CD4-positive, alpha-beta T cell treated with Interleukin-6 at 100 ng/mL for 8 hours (primary cell): ENCODE data around the gene ZMAT5.

Source experiments
- DNase-seq: peaks from one replicate; pipeline ENCODE4 v3.0.0-alpha.2; 2020; ENCODE audit warnings: mixed read lengths, low spot score

ZMAT5 gene

DNA sequence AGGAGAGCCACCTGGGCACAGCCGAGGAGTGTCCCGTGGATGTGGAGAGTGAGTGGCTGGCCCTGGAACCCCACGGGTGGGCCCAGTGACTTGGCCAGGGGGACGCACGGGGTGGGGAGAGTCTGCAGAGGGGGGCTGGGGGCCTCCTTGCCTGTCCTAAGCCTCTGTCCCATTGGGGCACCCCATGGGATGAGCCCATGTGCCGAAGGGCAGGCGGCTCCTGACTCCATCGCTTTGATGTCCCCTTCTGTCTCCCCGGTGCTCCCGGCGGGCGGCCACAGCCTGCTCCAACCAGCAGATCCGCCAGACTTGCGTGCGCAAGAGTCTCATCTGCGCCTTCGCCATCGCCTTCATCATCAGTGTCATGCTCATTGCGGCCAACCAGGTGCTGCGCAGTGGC lies 37.6 kb downstream of the ZMAT5 start:
- DNase-seq, result no peak

DNA sequence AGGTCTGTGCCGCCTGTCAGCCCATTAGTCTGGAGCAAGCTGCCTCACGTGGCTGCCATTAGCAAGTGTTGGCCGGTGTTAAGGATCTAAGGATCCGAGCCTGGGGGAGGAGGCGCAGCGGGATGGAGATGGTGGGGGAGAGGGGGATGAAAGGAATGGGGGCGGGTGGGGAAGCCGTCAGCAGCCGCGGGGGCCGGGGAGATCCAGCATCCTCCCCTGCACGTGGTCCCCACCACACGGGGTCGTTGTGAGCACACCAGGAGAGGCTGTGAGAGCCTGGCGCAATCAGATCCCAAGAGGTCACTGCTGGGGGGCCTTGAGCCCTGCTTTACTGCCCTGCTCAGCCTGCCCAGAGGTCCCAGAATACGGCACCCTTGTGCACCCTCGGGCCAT lies 39.7 kb downstream of the ZMAT5 start:
- no peak for DNase-seq

DNA sequence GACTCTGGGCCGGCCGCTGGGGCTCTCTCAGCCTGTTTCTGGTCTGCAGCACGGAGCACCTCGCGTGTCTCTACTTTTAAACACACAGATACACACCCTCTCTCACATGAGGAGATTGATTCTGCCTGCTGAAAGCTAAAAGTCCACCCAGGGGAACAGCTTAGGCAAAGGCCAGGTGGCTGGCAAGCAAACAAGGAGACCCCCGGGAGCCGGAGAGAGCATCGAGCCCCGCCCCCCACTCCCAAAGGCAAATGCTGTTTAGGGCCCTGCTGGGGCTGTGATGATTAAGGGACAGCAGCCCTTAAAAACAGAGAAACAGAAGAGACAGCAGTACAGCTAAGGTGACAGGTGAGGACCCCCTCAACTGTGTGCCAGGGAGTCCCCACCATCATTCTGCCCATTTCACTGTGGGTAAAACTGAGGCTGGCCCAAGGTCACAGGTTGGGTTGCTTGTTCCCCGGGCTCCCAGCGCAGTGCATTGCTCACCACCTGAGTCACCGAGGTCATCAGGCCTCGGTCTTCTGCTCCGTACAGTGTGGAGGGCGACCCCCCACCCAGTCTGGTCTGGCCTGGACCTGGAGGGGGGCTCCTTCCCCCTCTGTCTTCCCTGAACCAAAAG lies 40.2 kb downstream of the ZMAT5 start:
- DNase-seq, result no peak

- no peak for DNase-seq
Measured at GRCh38 chr22:29726106-29726505, 40.7 kb downstream of the ZMAT5 start.

DNA sequence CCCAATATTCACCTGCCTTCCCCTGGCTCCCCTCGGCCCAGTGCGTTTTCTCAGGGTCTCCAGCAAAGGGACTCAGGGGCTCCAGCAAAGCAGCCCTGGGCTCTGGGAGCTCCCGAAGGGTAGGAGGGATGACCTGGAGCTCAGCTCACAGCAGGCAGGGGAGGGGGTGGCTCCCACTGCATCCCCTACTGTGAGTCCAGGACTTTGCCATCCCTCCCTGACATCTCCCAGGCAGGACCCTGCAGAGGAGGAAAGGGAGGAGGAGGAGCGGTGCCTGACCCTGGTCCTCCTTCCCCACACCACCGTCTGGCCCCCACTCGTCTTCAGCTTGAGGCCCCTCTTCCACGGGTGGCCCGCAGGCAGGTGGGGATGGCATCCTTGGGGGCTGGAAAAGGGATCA lies 42.0 kb downstream of the ZMAT5 start:
- no peak for DNase-seq

GRCh38 chr22:29723766-29724165 lies 43.0 kb downstream of the ZMAT5 start:
- DNase-seq, result no peak

GRCh38 chr22:29722587-29722986 lies 44.2 kb downstream of the ZMAT5 start:
- DNase-seq, result no peak

DNA sequence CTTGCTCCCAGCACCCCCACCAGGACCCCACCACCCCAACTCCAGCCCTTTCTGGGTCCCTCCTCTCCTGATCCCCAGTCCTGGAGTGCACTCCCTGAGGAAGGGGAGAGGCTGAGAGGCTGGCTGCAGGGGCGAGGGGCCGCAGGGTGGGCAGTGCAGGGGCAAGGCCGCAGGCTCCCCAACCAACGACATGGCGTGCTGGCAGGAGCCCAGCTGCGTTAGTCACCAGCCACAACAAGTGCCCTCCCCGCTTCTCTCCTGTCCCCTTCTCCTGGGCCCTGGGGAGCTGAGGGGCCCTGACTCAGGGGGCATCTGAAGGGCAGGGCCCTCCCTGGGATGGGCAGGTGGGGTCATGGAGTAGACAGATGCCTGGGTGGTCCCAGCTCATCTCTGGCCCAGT lies 44.7 kb downstream of the ZMAT5 start:
- no peak for DNase-seq

- DNase-seq, result no peak
Measured at GRCh38 chr22:29720811-29721323, 45.9 kb downstream of the ZMAT5 start.

- DNase-seq, result no peak
Measured at GRCh38 chr22:29719899-29720645, 46.7 kb downstream of the ZMAT5 start, which contains the start of gene CABP7. CABP7 (plus strand) TSS chr22:29720003; CDS start chr22:29720425, 422 bp downstream.

DNA sequence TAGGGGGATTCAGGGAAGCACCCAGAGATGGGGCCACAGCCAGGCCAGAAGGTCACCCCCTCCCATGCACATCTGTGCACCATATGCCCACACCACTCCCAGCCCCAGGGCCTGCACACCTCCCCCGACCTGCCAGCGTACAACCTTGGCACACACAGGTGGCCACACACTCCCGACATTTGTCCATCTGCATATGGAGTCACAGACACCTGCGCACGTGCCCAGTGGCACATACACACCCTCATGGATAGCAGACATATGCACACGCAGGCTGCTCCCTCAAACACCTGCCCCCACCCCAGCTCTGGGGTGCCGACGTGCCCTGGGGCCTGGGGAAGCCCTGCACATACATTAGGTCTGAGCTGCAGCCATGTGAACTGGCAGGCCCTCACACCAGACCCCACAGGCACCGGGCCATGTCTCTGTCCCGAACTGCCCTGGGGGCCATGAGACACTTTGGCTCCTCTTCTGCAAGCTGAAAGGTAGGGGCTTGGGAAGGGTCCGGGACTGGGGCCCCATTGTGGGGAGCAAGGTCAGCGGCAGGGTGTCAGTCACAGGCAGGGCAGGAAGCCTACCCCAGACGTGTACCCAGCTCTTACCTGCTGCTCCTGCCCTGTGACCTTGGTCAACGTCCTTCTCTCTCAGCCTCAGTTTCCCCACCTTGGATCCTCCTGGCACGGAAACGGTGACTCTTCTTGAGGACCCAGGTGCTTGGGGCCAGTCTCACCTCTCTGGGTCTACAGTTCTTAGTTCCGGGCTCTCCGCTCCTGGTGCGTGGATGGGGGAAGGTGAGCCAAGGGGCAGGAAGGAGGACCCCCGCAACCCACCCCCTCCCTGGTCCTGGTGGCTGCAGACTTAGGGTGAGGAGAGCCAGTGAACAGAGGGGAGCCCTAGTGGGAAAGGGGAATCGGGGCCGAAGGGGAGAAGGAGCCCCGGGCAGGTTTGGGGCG lies 47.6 kb downstream of the ZMAT5 start:
- DNase-seq, result no peak

GRCh38 chr22:29717789-29718188 lies 49.0 kb downstream of the ZMAT5 start:
- DNase-seq, result no peak

DNA sequence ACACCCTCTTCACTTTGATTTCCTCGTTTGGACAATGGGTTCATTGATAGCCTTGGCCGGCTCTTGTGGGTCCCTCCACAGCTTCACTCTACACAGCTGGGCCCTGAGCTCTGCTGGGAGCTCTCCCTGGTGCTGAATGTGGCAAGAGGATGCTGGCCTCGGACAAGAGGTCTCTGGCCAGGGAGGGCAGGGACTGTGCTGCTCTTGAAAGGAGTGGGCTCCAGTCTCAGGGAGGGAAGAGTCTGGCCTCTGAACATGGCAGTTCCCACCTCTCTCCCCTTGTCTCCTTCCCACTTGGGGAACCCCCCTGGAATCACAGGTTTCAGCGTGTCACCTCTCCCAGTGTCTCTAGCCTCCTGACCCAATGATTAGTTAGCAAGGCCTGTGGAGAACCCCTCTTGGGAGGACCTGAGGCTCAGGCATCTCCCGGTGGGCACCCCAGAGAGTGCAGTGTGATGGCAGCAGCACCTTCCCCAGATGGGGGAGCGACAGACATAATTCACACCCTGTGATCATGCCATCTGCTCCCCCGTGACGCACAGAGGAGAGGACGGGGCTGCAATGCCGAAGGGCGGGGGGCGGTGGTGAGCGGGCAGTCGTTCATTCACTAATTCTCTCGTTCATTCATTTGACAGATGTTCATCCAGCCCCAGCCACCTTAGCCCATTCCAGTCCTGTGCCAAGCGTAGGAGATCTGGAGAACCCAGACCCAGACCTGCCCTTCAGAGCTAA lies 49.8 kb downstream of the ZMAT5 start:
- no peak for DNase-seq

DNA sequence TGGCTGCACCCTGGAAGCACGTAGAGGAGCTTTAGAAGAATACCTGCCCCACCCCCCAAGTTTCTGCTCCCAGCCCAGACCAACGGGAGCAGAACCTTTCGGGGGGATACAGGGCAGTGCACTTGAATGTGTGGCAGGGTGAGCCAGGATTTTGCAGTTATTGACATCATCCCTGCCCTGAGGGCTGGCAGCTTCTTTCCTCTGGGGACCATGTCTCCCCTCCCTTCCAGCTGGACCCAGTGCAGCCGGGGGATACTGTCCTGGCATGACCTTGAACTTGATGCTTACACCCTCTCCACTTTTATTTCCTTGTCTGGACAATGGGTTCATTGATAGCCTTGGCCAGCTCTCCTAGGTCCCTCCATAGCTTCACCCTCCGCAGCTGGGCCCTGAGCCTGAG lies 51.1 kb downstream of the ZMAT5 start:
- DNase-seq, result no peak

GRCh38 chr22:29715240-29715639 lies 51.6 kb downstream of the ZMAT5 start:
- DNase-seq, result no peak

DNA sequence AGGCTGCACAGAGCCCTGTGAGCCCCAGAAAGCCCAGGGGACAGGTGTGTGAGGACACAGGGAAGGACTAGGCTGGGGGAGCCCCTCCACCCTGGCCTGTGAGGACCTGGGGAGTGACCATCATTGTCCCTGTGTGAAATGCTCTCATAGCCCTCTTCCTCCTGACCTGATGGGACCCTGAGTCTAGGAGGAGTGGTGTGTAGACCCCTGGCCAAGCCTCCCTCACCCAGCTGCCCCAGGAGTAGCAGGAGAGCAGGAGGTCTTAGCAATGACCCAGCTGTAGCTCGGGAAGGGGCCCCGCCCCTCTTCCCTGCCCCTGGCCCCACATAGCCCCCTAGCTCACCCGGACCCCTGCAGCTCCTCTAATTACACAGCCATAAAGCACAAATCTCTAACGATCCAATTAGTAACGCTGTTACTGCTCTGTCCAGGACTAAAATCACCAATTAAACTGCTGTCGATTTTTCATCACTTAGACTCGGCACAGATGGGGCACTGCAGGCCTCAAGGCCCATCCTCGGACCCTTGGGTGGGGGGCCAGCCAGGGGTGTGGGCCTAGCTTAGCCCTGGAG lies 53.6 kb downstream of the ZMAT5 start:
- DNase-seq, result no peak

GRCh38 chr22:29712119-29712518 lies 54.7 kb downstream of the ZMAT5 start:
- no peak for DNase-seq

DNA sequence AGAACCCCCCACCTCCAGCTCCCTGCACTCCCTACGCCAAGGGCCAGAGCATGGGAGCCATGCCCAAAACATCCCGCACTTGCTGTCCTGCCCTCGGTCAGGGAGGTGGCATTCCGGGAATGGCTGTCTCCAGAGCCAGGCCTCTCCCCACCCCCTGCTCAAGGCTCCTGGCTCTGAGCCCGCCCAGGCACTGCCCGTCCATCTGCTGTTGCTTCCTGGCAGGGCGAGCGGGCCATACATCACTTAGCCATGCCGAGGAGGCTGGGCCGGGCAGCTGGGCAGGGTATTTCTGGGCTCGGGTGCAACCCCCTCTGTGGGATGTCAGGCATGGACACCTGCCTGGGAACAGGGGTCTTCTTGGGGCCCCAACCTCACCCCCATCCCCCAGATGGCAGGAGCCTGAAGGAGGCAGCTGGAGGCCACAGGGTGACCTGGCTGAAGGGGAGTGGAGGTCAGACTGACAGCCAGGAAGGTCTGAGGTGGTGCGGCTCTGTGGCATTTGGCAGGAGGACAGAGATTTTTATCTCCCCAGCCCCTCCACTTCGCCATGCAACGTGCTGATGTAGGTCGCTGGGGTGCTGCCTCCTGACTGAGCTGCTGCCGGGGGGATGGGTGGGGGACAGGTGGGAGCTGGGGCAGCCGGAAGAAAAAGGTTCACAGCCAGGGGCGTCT lies 55.7 kb downstream of the ZMAT5 start:
- DNase-seq, result no peak

DNA sequence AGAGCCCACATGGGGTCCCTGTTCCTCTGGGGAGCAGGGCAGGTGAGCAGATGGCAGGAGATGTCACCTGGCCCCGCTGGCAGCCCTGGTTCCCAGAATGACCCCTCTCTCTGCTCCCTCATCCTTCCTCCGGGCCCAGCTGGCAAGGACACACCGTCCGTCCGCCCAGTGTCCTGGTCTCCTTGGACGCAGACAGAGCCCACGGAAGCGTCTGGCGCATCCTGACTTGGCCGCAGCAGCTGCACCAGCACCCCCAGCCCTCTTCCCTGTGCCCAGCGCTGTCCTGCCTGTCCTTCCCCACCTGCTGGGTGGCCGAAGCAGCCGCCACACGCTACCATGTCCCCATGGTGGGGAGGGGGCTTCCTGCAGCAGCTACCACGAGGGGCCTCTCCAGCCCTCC lies 56.6 kb downstream of the ZMAT5 start:
- no peak for DNase-seq

GRCh38 chr22:29707471-29707870 lies 59.3 kb downstream of the ZMAT5 start:
- no peak for DNase-seq

GRCh38 chr22:29707010-29707409 lies 59.8 kb downstream of the ZMAT5 start:
- DNase-seq, result no peak
